Esophagus muscularis mucosa (tissue), 4 donors: ENCODE results near the gene G3BP2.

ENCODE experiments used
- CTCF ChIP-seq, 3 experiments: fragments of 200-600 bp in 2 of 3; fragments of 450-650 bp in 1 of 3; sonication (generic) in 2 of 3; IDR thresholded peaks; one replicate each; pipeline ENCODE4 v1.5.1; 2017 to 2019; ENCODE audit warnings: antibody characterized with exemption in 3 of 3, mild to moderate bottlenecking in 2 of 3, moderate library complexity in 1 of 3
- EP300 ChIP-seq: sonication (generic); formaldehyde crosslinking; IDR thresholded peaks from one replicate; pipeline ENCODE4 v1.6.1; 2017; ENCODE audit warnings: antibody characterized with exemption
- POLR2A ChIP-seq: fragments of 450-650 bp; IDR thresholded peaks from one replicate; pipeline ENCODE4 v1.6.1; 2017; ENCODE audit warnings: antibody characterized with exemption, moderate library complexity, mild to moderate bottlenecking, low read depth
- POLR2AphosphoS5 ChIP-seq, 2 donors: sonication (generic); formaldehyde crosslinking; IDR thresholded peaks; one replicate each; pipeline ENCODE4 v1.6.1; 2017; ENCODE audit warnings: antibody characterized with exemption in 2 of 2

DNA sequence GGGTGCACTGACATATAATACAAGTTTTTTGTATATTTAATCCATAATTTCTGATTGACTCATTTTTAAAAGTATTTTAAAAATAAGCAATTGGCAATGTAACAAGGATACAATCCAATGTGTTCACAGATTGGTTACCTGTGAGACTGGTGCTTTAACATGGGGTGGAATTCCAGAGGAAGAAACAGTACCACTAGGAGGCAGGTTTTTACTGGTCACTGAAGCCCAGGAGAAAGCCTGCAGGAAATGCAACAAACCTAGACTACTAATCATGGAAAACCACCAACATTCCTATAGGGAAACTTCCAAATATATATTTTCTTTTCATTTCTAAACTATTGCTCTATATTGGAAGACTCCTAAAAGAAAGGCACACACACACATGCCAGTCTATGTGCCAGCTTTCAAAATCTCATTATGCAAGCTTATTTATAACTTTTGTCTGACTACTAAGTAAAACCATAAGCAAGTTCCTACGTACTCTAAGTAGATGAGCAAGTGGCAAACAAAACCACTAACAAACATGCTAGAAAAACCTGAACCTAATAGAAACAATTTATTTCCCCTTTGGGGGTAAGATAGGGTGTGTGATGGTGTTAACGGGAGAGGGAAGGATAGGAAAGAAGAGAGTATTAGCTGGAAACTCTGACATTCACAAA is 19.2 kb downstream of the G3BP2 start:
- TF ChIP-seq CTCF (IDR thresholded peaks at IDR 0.05) = peak; percentile 46 to 56 (median 50)
- no peak for TF ChIP-seq POLR2A
- TF ChIP-seq POLR2AphosphoS5 (IDR thresholded peaks at IDR 0.05) = no peak
- no peak for TF ChIP-seq EP300
